Mesenchymal stem cell (in vitro differentiated cells and primary cell): ENCODE measurements around the gene SLC9A2. TPM values are rescaled to one million over a fixed set of nuclear protein-coding genes. Genes with fewer than 3 reads are reported as not detected.
A peak's percentile ranks its signal among the peaks of the same experiment; 100 is the strongest.

ENCODE experiments used
- DNase-seq: peaks from one replicate; pipeline ENCODE4 v3.0.0-alpha.2; 2013
- H2AFZ ChIP-seq: one replicate; pipeline ENCODE4 v1.6.1; 2013; ENCODE audit warnings: low read depth, mild to moderate bottlenecking, control low read depth, inconsistent platforms, low read length, moderate library complexity
- H2AK5ac ChIP-seq: 2 replicates; pipeline ENCODE4 v1.6.1; 2013; ENCODE audit warnings: low read length, moderate library complexity, mild to moderate bottlenecking, inconsistent platforms; ENCODE audit not compliant: severe bottlenecking
- H2BK120ac ChIP-seq: one replicate; pipeline ENCODE4 v1.6.1; 2013; ENCODE audit warnings: low read depth, mild to moderate bottlenecking, inconsistent platforms, low read length, moderate library complexity
- H2BK12ac ChIP-seq, 2 experiments: one replicate each; pipeline ENCODE4 v1.6.1; 2013; ENCODE audit warnings: inconsistent platforms in 2 of 2, low read length in 2 of 2, mild to moderate bottlenecking in 2 of 2, moderate library complexity in 2 of 2, control low read depth in 1 of 2
- H2BK15ac ChIP-seq: one replicate; pipeline ENCODE4 v1.6.1; 2013; ENCODE audit warnings: mild to moderate bottlenecking, low read depth, inconsistent platforms; ENCODE audit not compliant: poor library complexity, severe bottlenecking
- H2BK5ac ChIP-seq: 2 replicates; pipeline ENCODE4 v1.6.1; 2013; ENCODE audit warnings: low read depth, mild to moderate bottlenecking, low read length, control low read depth, inconsistent platforms; ENCODE audit not compliant: poor library complexity, severe bottlenecking
- H3K14ac ChIP-seq, 2 experiments: one replicate each; pipeline ENCODE4 v1.6.1; 2013; ENCODE audit warnings: inconsistent platforms in 2 of 2, low read length in 2 of 2, control low read depth in 1 of 2, mild to moderate bottlenecking in 1 of 2, moderate library complexity in 1 of 2
- H3K18ac ChIP-seq, 2 experiments: one replicate each; pipeline ENCODE4 v1.6.1; 2013; ENCODE audit warnings: inconsistent platforms in 2 of 2, low read length in 2 of 2, control low read depth in 1 of 2, low read depth in 1 of 2, mild to moderate bottlenecking in 1 of 2
- H3K23ac ChIP-seq, 2 experiments: one replicate each; pipeline ENCODE4 v1.6.1; 2013; ENCODE audit warnings: inconsistent platforms in 2 of 2, low read length in 2 of 2, mild to moderate bottlenecking in 2 of 2, moderate library complexity in 2 of 2, control low read depth in 1 of 2
- H3K27ac ChIP-seq: 2 replicates; pipeline ENCODE4 v1.5.1; 2013; ENCODE audit warnings: mild to moderate bottlenecking, moderate library complexity, low read length, control low read depth, inconsistent platforms; ENCODE audit not compliant: poor library complexity, severe bottlenecking
- H3K27me3 ChIP-seq, 2 experiments: 2 replicates each; pipeline versions ENCODE4 v1.6.1 to v1.7.0; 2013; ENCODE audit warnings: low read length in 2 of 2, mild to moderate bottlenecking in 2 of 2, moderate library complexity in 2 of 2, control low read depth in 1 of 2, inconsistent platforms in 1 of 2; ENCODE audit not compliant: control insufficient read depth in 1 of 2, insufficient read depth in 1 of 2
- H3K36me3 ChIP-seq, 2 experiments: 2 replicates each; pipeline versions ENCODE4 v1.6.1 to v1.7.0; 2013; ENCODE audit warnings: low read length in 2 of 2, control low read depth in 1 of 2, inconsistent platforms in 1 of 2, low read depth in 1 of 2, mild to moderate bottlenecking in 1 of 2; ENCODE audit not compliant: insufficient read depth in 2 of 2, control insufficient read depth in 1 of 2
- H3K4ac ChIP-seq, 2 experiments: one replicate each; pipeline ENCODE4 v1.6.1; 2013; ENCODE audit warnings: inconsistent platforms in 2 of 2, low read length in 2 of 2, mild to moderate bottlenecking in 2 of 2, moderate library complexity in 2 of 2, control low read depth in 1 of 2, low read depth in 1 of 2
- H3K4me1 ChIP-seq: 2 replicates; pipeline ENCODE4 v1.6.1; 2013; ENCODE audit warnings: low read depth, low read length, control low read depth; ENCODE audit not compliant: control insufficient read depth, insufficient read depth
- H3K4me2 ChIP-seq: 2 replicates; pipeline ENCODE4 v1.6.1; 2013; ENCODE audit warnings: low read length, mild to moderate bottlenecking, inconsistent platforms; ENCODE audit not compliant: poor library complexity, severe bottlenecking
- H3K4me3 ChIP-seq, 2 experiments: 2 replicates each; pipeline versions ENCODE4 v1.5.1 to v1.7.0; 2013; ENCODE audit warnings: low read length in 2 of 2, mild to moderate bottlenecking in 2 of 2, control low read depth in 1 of 2, low read depth in 1 of 2; ENCODE audit not compliant: insufficient read depth in 1 of 2
- H3K79me1 ChIP-seq: replicated peaks from 2 replicates; pipeline ENCODE4 v1.6.1; 2013; ENCODE audit warnings: mild to moderate bottlenecking, control low read depth, low read length, inconsistent platforms; ENCODE audit not compliant: poor library complexity, severe bottlenecking
- H3K9ac ChIP-seq: 2 replicates; pipeline ENCODE4 v1.7.0; 2013; ENCODE audit warnings: mild to moderate bottlenecking, low read length, moderate library complexity
- H3K9me3 ChIP-seq: 2 replicates; pipeline ENCODE4 v1.7.0; 2013; ENCODE audit warnings: mild to moderate bottlenecking, low read length; ENCODE audit not compliant: control insufficient read depth
- H4K8ac ChIP-seq: one replicate; pipeline ENCODE4 v1.6.1; 2013; ENCODE audit warnings: inconsistent platforms, mild to moderate bottlenecking, low read length, moderate library complexity
- H4K91ac ChIP-seq: one replicate; pipeline ENCODE4 v1.6.1; 2013; ENCODE audit warnings: mild to moderate bottlenecking, low read length, inconsistent platforms
- WGBS: methylation state at CpG from one replicate; pipeline ENCODE4 v1.1.7; 2013; ENCODE audit warnings: mixed read lengths; 5-methylcytosine and 5-hydroxymethylcytosine counted together
- polyA plus RNA-seq, 2 experiments: library from polyadenylated mRNA; stranded (reverse); fragments of 200-250 nt; gene quantifications; one replicate each; pipeline ENCODE4 v1.2.3, GENCODE V29; 2013

The SLC9A2 gene
- polyA plus RNA-seq (2013, experiment 1 of 2): under 0.01 TPM
- polyA plus RNA-seq (2013, experiment 2 of 2): not detected

- Histone ChIP-seq H3K14ac (no peak within 1 kb of the TSS), H3K27ac (no peak within 1 kb of the TSS), H2AFZ (peak within 1 kb of the TSS; percentile 37), H2BK5ac (no peak within 1 kb of the TSS), H2AK5ac (no peak within 1 kb of the TSS), H3K18ac (peak within 1 kb of the TSS in 1 of 2 experiments; percentile 22), H4K91ac (no peak within 1 kb of the TSS), H4K8ac (no peak within 1 kb of the TSS), H2BK15ac (no peak within 1 kb of the TSS), H3K4me2 (peak within 1 kb of the TSS; percentile 99), H3K4ac (no peak within 1 kb of the TSS), H3K4me3 (peak within 1 kb of the TSS; percentile 57 to 70), H3K9ac (peak within 1 kb of the TSS; percentile 11), H3K23ac (peak within 1 kb of the TSS in 1 of 2 experiments; percentile 91), H3K9me3 (no peaks in the 10 kb centered on the region), H3K36me3 (peaks cover 0 to 4% of the 10 kb centered on the region in 2 experiments), H3K27me3 (peaks cover 68 to 80% of the 10 kb centered on the region in 2 experiments), H2BK12ac (no peak within 1 kb of the TSS), H2BK120ac (no peak within 1 kb of the TSS), H3K79me1 (no peaks in the 10 kb centered on the region), H3K4me1 (peaks cover 15% of the 10 kb centered on the region)
- 7% methylated on average over 79 of the region's 85 CpGs for WGBS
- DNase-seq: no peak
Measured at GRCh38 chr2:102619414-102620319, at the start of gene SLC9A2. Gene SLC9A2 (plus strand): TSS chr2:102619553. CDS start chr2:102619849, 296 bp downstream.

GRCh38 chr2:102575888-102576287, 43.5 kb upstream of the SLC9A2 start:
- H3K4ac ChIP-seq: no peak overlapping the region
- H3K79me1 ChIP-seq: no peaks in the 10 kb centered on the region
- H3K9me3 ChIP-seq: peaks cover 14% of the 10 kb centered on the region
- H2AK5ac ChIP-seq: no peak overlapping the region
- H3K27ac ChIP-seq: no peak overlapping the region
- H2BK5ac ChIP-seq: no peak overlapping the region
- no CpG with 5 or more reads among the region's 1 CpG for WGBS
- no peak overlapping the region for H3K18ac ChIP-seq
- no peak overlapping the region for H2BK15ac ChIP-seq
- H3K14ac ChIP-seq: no peak overlapping the region
- no peak overlapping the region for H2AFZ ChIP-seq
- no peak overlapping the region for H2BK120ac ChIP-seq
- H4K8ac ChIP-seq: no peak overlapping the region
- no peaks in the 10 kb centered on the region for H3K4me1 ChIP-seq
- DNase-seq: no peak
- H3K23ac ChIP-seq: no peak overlapping the region
- H2BK12ac ChIP-seq: no peak overlapping the region
- H3K4me2 ChIP-seq: no peak overlapping the region
- no peak overlapping the region for H3K9ac ChIP-seq
- no peak overlapping the region for H4K91ac ChIP-seq
- H3K27me3 ChIP-seq: no peaks in the 10 kb centered on the region
- no peaks in the 10 kb centered on the region for H3K36me3 ChIP-seq
- no peak overlapping the region for H3K4me3 ChIP-seq

GRCh38 chr2:102578376-102578775, 41.0 kb upstream of the SLC9A2 start:
- Histone ChIP-seq H3K9me3 (peaks cover 14% of the 10 kb centered on the region), H4K91ac (no peak overlapping the region), H2BK5ac (no peak overlapping the region), H3K18ac (no peak overlapping the region), H3K4me2 (no peak overlapping the region), H3K27ac (no peak overlapping the region), H2BK12ac (no peak overlapping the region), H3K27me3 (no peaks in the 10 kb centered on the region), H3K79me1 (no peaks in the 10 kb centered on the region), H3K14ac (no peak overlapping the region), H2BK15ac (no peak overlapping the region), H3K23ac (no peak overlapping the region), H2BK120ac (no peak overlapping the region), H3K4me3 (no peak overlapping the region), H3K4ac (no peak overlapping the region), H2AK5ac (no peak overlapping the region), H3K9ac (no peak overlapping the region), H3K4me1 (no peaks in the 10 kb centered on the region), H4K8ac (no peak overlapping the region), H3K36me3 (no peaks in the 10 kb centered on the region), H2AFZ (no peak overlapping the region)
- WGBS: 93% methylated on average over 1 of the region's 2 CpGs
- no peak for DNase-seq

- Histone ChIP-seq H3K27me3 (no peaks in the 10 kb centered on the region), H2BK5ac (no peak overlapping the region), H3K79me1 (no peaks in the 10 kb centered on the region), H2AK5ac (no peak overlapping the region), H4K8ac (no peak overlapping the region), H3K27ac (no peak overlapping the region), H3K4me2 (no peak overlapping the region), H3K9me3 (no peaks in the 10 kb centered on the region), H2BK15ac (no peak overlapping the region), H3K4me3 (peak overlapping the region in 1 of 2 experiments; percentile 42), H3K9ac (peak overlapping the region; percentile 31), H3K14ac (no peak overlapping the region), H3K4me1 (no peaks in the 10 kb centered on the region), H3K36me3 (no peaks in the 10 kb centered on the region), H4K91ac (no peak overlapping the region), H2BK120ac (no peak overlapping the region), H3K23ac (no peak overlapping the region), H3K18ac (no peak overlapping the region), H2BK12ac (no peak overlapping the region), H2AFZ (no peak overlapping the region), H3K4ac (no peak overlapping the region)
- DNase-seq: no peak
Measured at GRCh38 chr2:102581911-102582310, 37.4 kb upstream of the SLC9A2 start.
